DOHH2 (cell line): ENCODE measurements around the gene SENP2.
"Not testable (repeated sequence)": the region's sequence is repeated elsewhere in the genome, so short reads cannot be mapped to it uniquely, and the experiment has no call there.

Experiments
- H3F3A ChIP-seq: fragments of 200-600 bp; sonication (generic), shearing (Covaris generic); 2 replicates; pipeline ENCODE4 v1.6.0; 2016; ENCODE audit warnings: antibody characterized with exemption, mild to moderate bottlenecking; ENCODE audit not compliant: control insufficient read depth, insufficient read depth
- H3K27ac ChIP-seq: fragments of 200-600 bp; sonication (generic); 2 replicates; pipeline ENCODE4 v1.5.1; 2014; ENCODE audit warnings: low read depth, mild to moderate bottlenecking, low read length, moderate library complexity
- H3K27me3 ChIP-seq: fragments of 200-600 bp; sonication (generic); 2 replicates; pipeline ENCODE4 v1.6.1; 2014; ENCODE audit warnings: mild to moderate bottlenecking, low read length, mixed read lengths; ENCODE audit not compliant: control insufficient read depth
- H3K36me3 ChIP-seq: fragments of 200-600 bp; sonication (generic); 2 replicates; pipeline ENCODE4 v1.6.1; 2014; ENCODE audit warnings: mild to moderate bottlenecking, low read length, moderate library complexity, mixed read lengths; ENCODE audit not compliant: control insufficient read depth
- H3K4me1 ChIP-seq: fragments of 200-600 bp; sonication (generic); 2 replicates; pipeline ENCODE4 v1.6.1; 2014; ENCODE audit warnings: mild to moderate bottlenecking, low read length, mixed read lengths; ENCODE audit not compliant: control insufficient read depth
- H3K4me2 ChIP-seq: fragments of 200-600 bp; sonication (generic); 2 replicates; pipeline ENCODE4 v1.6.0; 2014; ENCODE audit warnings: mild to moderate bottlenecking, low read length, moderate library complexity
- H3K4me3 ChIP-seq: fragments of 200-600 bp; sonication (generic); 2 replicates; pipeline ENCODE4 v1.5.1; 2014; ENCODE audit warnings: mild to moderate bottlenecking, low read length, mixed read lengths
- H3K79me2 ChIP-seq: fragments of 200-600 bp; sonication (generic); 2 replicates; pipeline ENCODE4 v1.6.1; 2014; ENCODE audit warnings: mild to moderate bottlenecking, low read length, mixed read lengths; ENCODE audit not compliant: control insufficient read depth
- H3K9me2 ChIP-seq: fragments of 200-600 bp; sonication (generic); replicated peaks from 2 replicates; pipeline ENCODE4 v1.6.1; 2014; ENCODE audit warnings: mild to moderate bottlenecking, low read length, mixed read lengths; ENCODE audit not compliant: control insufficient read depth
- H3K9me3 ChIP-seq: fragments of 200-600 bp; sonication (generic); 2 replicates; pipeline ENCODE4 v1.6.1; 2014; ENCODE audit warnings: antibody characterized with exemption, low read length, mixed read lengths; ENCODE audit not compliant: control insufficient read depth, insufficient read depth
- H4K20me1 ChIP-seq: fragments of 200-600 bp; sonication (generic); 2 replicates; pipeline ENCODE4 v1.6.0; 2014; ENCODE audit warnings: low read depth, mild to moderate bottlenecking, antibody characterized with exemption, low read length, moderate library complexity; ENCODE audit not compliant: control insufficient read depth, insufficient read depth
- CTCF ChIP-seq: fragments of 200-600 bp; sonication (generic); IDR thresholded peaks from one replicate; pipeline ENCODE4 v1.5.1; 2014; ENCODE audit warnings: antibody characterized with exemption, mild to moderate bottlenecking, low read depth, low read length; ENCODE audit not compliant: poor library complexity, severe bottlenecking
- EZH2phosphoT487 ChIP-seq: fragments of 200-600 bp; sonication (generic); IDR thresholded peaks from 2 replicates; pipeline ENCODE4 v1.6.1; 2017; ENCODE audit warnings: borderline replicate concordance, mild to moderate bottlenecking, antibody characterized with exemption, low read length, moderate library complexity, mixed read lengths

SENP2 gene

GRCh38 chr3:185640308-185640707 lies 54.2 kb downstream of the SENP2 start:
- no peaks in the 10 kb centered on the region for H4K20me1 ChIP-seq
- peaks cover 6% of the 10 kb centered on the region; the same call in 1 of the 2 replicates for H3K27me3 ChIP-seq
- no peaks in the 10 kb centered on the region for H3F3A ChIP-seq
- no peaks in the 10 kb centered on the region for H3K9me3 ChIP-seq
- H3K36me3 ChIP-seq: no peaks in the 10 kb centered on the region
- H3K4me2 ChIP-seq: no peak overlapping the region
- H3K4me3 ChIP-seq: no peak overlapping the region
- H3K27ac ChIP-seq: no peak overlapping the region
- H3K79me2 ChIP-seq: no peaks in the 10 kb centered on the region
- no peaks in the 10 kb centered on the region for H3K4me1 ChIP-seq
- no peak for TF ChIP-seq CTCF
- no peak for TF ChIP-seq EZH2phosphoT487
- H3K9me2 ChIP-seq: no peaks in the 10 kb centered on the region

DNA sequence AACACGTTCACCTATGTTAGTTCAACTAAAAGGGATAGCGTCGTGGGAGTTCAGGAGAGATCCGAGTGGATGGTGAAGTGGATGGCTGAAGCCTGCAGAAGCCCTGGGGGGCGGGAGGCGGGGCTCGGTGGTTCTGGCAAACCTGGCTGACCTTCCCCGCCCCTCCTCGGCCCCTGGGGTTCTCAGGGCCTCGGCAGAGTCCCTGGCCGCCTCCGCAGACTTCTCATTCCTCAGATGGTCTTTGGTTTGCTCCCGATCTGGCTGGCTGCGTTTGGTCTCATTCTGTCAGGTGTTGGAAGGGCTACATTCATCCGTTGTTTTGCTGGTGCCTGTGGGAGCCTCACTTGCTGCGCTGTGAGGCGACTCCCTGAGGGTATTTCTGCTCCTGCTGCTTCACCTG lies 59.1 kb downstream of the SENP2 start:
- not testable (repeated sequence) for H3K27ac ChIP-seq, H3K4me2 ChIP-seq, H3K27me3 ChIP-seq, H3K36me3 ChIP-seq, H4K20me1 ChIP-seq, H3K4me3 ChIP-seq, H3K79me2 ChIP-seq, H3F3A ChIP-seq, H3K4me1 ChIP-seq, H3K9me2 ChIP-seq, H3K9me3 ChIP-seq

DNA sequence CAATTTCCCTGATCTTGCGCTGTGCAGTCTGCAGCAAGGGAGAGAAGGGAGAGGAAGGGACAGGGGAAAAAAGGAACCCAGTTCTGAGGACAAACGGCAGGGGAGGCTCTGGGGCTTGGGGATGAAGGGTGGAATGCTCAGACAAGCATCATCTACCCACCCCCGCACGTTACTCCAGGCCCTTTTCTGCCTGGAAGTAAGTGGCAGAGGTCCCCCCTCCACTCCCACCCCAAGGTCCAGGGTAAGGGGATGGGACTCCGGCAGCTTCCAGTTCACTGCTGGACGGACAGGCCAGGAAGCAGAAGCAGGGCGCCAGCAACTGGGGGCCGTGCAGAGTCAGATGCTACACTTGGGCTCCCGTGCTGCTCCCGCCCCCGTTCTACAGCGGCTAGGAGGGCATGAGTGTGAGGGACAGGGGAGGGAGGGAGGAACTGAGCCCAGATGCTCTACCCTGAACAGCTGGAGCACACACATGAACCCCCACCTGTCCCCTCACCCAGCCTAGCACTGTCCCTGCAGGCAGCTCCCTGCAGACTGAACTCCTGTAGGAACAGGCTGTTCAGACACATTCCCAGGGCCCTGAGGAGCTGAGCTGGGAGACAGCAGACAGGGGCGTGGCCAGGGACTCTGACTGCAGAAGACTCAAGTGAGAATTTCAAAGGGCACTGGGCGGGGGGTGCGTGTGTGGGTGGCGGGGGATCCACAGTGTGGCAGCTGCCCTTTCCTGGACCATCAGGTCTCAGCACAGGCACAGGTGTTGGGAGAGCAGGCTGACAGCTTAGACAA lies 59.7 kb downstream of the SENP2 start:
- Histone ChIP-seq H3K36me3 (no peaks in the 10 kb centered on the region), H3K9me3 (no peaks in the 10 kb centered on the region), H4K20me1 (no peaks in the 10 kb centered on the region), H3K79me2 (no peaks in the 10 kb centered on the region), H3K4me2 (no peak overlapping the region), H3K4me3 (no peak overlapping the region), H3K27me3 (peaks cover 6% of the 10 kb centered on the region; the same call in 1 of the 2 replicates), H3K4me1 (peaks cover 3% of the 10 kb centered on the region; the same call in 1 of the 2 replicates), H3F3A (no peaks in the 10 kb centered on the region), H3K27ac (no peak overlapping the region), H3K9me2 (no peaks in the 10 kb centered on the region)
- TF ChIP-seq EZH2phosphoT487 (no peak), CTCF (no peak)

GRCh38 chr3:185646382-185647133 lies 60.5 kb downstream of the SENP2 start:
- Histone ChIP-seq H4K20me1 (no peaks in the 10 kb centered on the region), H3K4me2 (peak overlapping the region; percentile 17; the same call in 1 of the 2 replicates)

More at GRCh38 chr3:185646382-185647133, 60.5 kb downstream of the SENP2 start:
- H3K79me2 ChIP-seq: no peaks in the 10 kb centered on the region
- peaks cover 6% of the 10 kb centered on the region; the same call in 1 of the 2 replicates for H3K27me3 ChIP-seq
- H3K27ac ChIP-seq: no peak overlapping the region
- no peaks in the 10 kb centered on the region for H3K9me3 ChIP-seq
- no peaks in the 10 kb centered on the region for H3K36me3 ChIP-seq
- no peaks in the 10 kb centered on the region for H3K9me2 ChIP-seq
- no peaks in the 10 kb centered on the region for H3F3A ChIP-seq
- peaks cover 3% of the 10 kb centered on the region; the same call in 1 of the 2 replicates for H3K4me1 ChIP-seq
- H3K4me3 ChIP-seq: no peak overlapping the region
- TF ChIP-seq CTCF (no peak), EZH2phosphoT487 (no peak)
